Measurements from ENCODE around the gene USP7. TPM values are rescaled to one million over a fixed set of nuclear protein-coding genes. Genes with fewer than 3 reads are reported as not detected.

The USP7 gene
- total RNA-seq, 1 donor from 2014 or later: 143 TPM

- no peak for DNase-seq (ENCODE audit: low spot score)
Observed at GRCh38 chr16:8901320-8901861, 62.3 kb downstream of the USP7 start.

GRCh38 chr16:8900343-8900742 lies 63.4 kb downstream of the USP7 start:
- no peak for DNase-seq (ENCODE audit: low spot score)

- DNase-seq (ENCODE audit: low spot score): no peak
Observed at GRCh38 chr16:8899709-8900317, 63.9 kb downstream of the USP7 start.

GRCh38 chr16:8898660-8899318 lies 64.9 kb downstream of the USP7 start:
- no peak for DNase-seq (ENCODE audit: low spot score)

GRCh38 chr16:8894736-8895334 lies 68.9 kb downstream of the USP7 start:
- no peak for DNase-seq (ENCODE audit: low spot score)

GRCh38 chr16:8893976-8894690 lies 69.6 kb downstream of the USP7 start:
- no peak for DNase-seq (ENCODE audit: low spot score)

GRCh38 chr16:8893426-8893825 lies 70.3 kb downstream of the USP7 start:
- DNase-seq (ENCODE audit: low spot score): no peak

- DNase-seq (ENCODE audit: low spot score): no peak
Observed at GRCh38 chr16:8892101-8892575, 71.6 kb downstream of the USP7 start.

GRCh38 chr16:8890549-8890921 lies 73.2 kb downstream of the USP7 start:
- DNase-seq (ENCODE audit: low spot score): no peak

- DNase-seq (ENCODE audit: low spot score): no peak
Observed at GRCh38 chr16:8889893-8890548, 73.7 kb downstream of the USP7 start.

GRCh38 chr16:8888951-8889892 lies 74.5 kb downstream of the USP7 start:
- DNase-seq (ENCODE audit: low spot score): no peak

GRCh38 chr16:8887952-8888560 lies 75.7 kb downstream of the USP7 start:
- DNase-seq (ENCODE audit: low spot score): no peak

GRCh38 chr16:8887431-8887765 lies 76.3 kb downstream of the USP7 start:
- no peak for DNase-seq (ENCODE audit: low spot score)

GRCh38 chr16:8886593-8887430 lies 76.9 kb downstream of the USP7 start:
- no peak for DNase-seq (ENCODE audit: low spot score)

- DNase-seq (ENCODE audit: low spot score): no peak
Observed at GRCh38 chr16:8885674-8886592, 77.8 kb downstream of the USP7 start.

GRCh38 chr16:8882725-8883377 lies 80.9 kb downstream of the USP7 start:
- no peak for DNase-seq (ENCODE audit: low spot score)

GRCh38 chr16:8882041-8882617 lies 81.6 kb downstream of the USP7 start, which contains the start of gene LITAFD:
Gene LITAFD (plus strand): TSS chr16:8882351. CDS start chr16:8884356, 2,005 bp downstream.
- DNase-seq (ENCODE audit: low spot score): no peak
